ENCODE measurements around the gene SBNO2. TPM values are rescaled to one million over a fixed set of nuclear protein-coding genes. Genes with fewer than 3 reads are reported as not detected.

The SBNO2 gene
- total RNA-seq, 1 donor from 2014 or later = 54.0 TPM

GRCh38 chr19:1121395-1121794 lies 52.7 kb downstream of the SBNO2 start:
- H3K36me3 ChIP-seq = peaks cover 0 to 84% of the 10 kb centered on the region in 2 donors
- TF ChIP-seq POLR2A (IDR thresholded peaks at IDR 0.05) (no peak), CTCF (IDR thresholded peaks at IDR 0.05) (no peak), POLR2AphosphoS5 (IDR thresholded peaks at IDR 0.05; ENCODE audit: insufficient read depth in 1 of 2, low read depth in 1 of 2) (no peak)
- no peaks in the 10 kb centered on the region for H3K9me3 ChIP-seq
- no peak for DNase-seq (ENCODE audit: extremely low spot score in 2 of 2)
- intact Hi-C loops (cut with DNase I) = no loop called here
- no peaks in the 10 kb centered on the region for H3K4me1 ChIP-seq
- H3K27me3 ChIP-seq = no peaks in the 10 kb centered on the region
- H3K4me3 ChIP-seq = no peak overlapping the region
- no peak overlapping the region for H3K27ac ChIP-seq

- Histone ChIP-seq H3K4me3 (no peak overlapping the region), H3K27ac (no peak overlapping the region), H3K36me3 (peaks cover 0 to 94% of the 10 kb centered on the region in 2 donors), H3K27me3 (no peaks in the 10 kb centered on the region), H3K9me3 (no peaks in the 10 kb centered on the region), H3K4me1 (no peaks in the 10 kb centered on the region)
- TF ChIP-seq POLR2A (IDR thresholded peaks at IDR 0.05) (no peak), POLR2AphosphoS5 (IDR thresholded peaks at IDR 0.05; ENCODE audit: insufficient read depth in 1 of 2, low read depth in 1 of 2) (peak in 1 of 2 donors; percentile 23), CTCF (IDR thresholded peaks at IDR 0.05) (no peak)
- no peak for DNase-seq (ENCODE audit: extremely low spot score in 2 of 2)
- intact Hi-C loops (cut with DNase I) = no loop called here
Measured at GRCh38 chr19:1119475-1120217, 54.4 kb downstream of the SBNO2 start.

- no peak for TF ChIP-seq CTCF (IDR thresholded peaks at IDR 0.05)
- DNase-seq (ENCODE audit: extremely low spot score in 2 of 2) = no peak
Measured at GRCh38 chr19:1118999-1119398, 55.1 kb downstream of the SBNO2 start.

GRCh38 chr19:1117654-1118053 lies 56.4 kb downstream of the SBNO2 start:
- intact Hi-C loops (cut with DNase I) = no loop called here
- no peak for TF ChIP-seq POLR2AphosphoS5 (IDR thresholded peaks at IDR 0.05; ENCODE audit: insufficient read depth in 1 of 2, low read depth in 1 of 2)
- TF ChIP-seq CTCF (IDR thresholded peaks at IDR 0.05) = no peak
- no peak for TF ChIP-seq POLR2A (IDR thresholded peaks at IDR 0.05)
- H3K9me3 ChIP-seq = no peaks in the 10 kb centered on the region
- H3K4me1 ChIP-seq = peaks cover 12% of the 10 kb centered on the region
- peaks cover 0 to 80% of the 10 kb centered on the region in 2 donors for H3K36me3 ChIP-seq
- no peak overlapping the region for H3K27ac ChIP-seq
- no peaks in the 10 kb centered on the region for H3K27me3 ChIP-seq
- H3K4me3 ChIP-seq = no peak overlapping the region
- DNase-seq (ENCODE audit: extremely low spot score in 2 of 2) = no peak

More at GRCh38 chr19:1118999-1119398, 55.1 kb downstream of the SBNO2 start:
- H3K27me3 ChIP-seq = no peaks in the 10 kb centered on the region
- H3K4me1 ChIP-seq = peaks cover under 1% of the 10 kb centered on the region
- intact Hi-C loops (cut with DNase I) = no loop called here
- H3K9me3 ChIP-seq = no peaks in the 10 kb centered on the region
- H3K36me3 ChIP-seq = peaks cover 0 to 92% of the 10 kb centered on the region in 2 donors
- no peak overlapping the region for H3K27ac ChIP-seq
- no peak overlapping the region for H3K4me3 ChIP-seq

Measured in vagina (tissue), 2 donors.